ENCODE measurements around the gene PEAK3.
"Not testable (repeated sequence)": the region's sequence is repeated elsewhere in the genome, so short reads cannot be mapped to it uniquely, and the experiment has no call there.

The PEAK3 gene

GRCh38 chr19:2288338-2288817, 6.4 kb upstream of the PEAK3 start:
- DNase-seq = no peak

GRCh38 chr19:2287585-2288337, 5.8 kb upstream of the PEAK3 start:
- DNase-seq = no peak

DNA sequence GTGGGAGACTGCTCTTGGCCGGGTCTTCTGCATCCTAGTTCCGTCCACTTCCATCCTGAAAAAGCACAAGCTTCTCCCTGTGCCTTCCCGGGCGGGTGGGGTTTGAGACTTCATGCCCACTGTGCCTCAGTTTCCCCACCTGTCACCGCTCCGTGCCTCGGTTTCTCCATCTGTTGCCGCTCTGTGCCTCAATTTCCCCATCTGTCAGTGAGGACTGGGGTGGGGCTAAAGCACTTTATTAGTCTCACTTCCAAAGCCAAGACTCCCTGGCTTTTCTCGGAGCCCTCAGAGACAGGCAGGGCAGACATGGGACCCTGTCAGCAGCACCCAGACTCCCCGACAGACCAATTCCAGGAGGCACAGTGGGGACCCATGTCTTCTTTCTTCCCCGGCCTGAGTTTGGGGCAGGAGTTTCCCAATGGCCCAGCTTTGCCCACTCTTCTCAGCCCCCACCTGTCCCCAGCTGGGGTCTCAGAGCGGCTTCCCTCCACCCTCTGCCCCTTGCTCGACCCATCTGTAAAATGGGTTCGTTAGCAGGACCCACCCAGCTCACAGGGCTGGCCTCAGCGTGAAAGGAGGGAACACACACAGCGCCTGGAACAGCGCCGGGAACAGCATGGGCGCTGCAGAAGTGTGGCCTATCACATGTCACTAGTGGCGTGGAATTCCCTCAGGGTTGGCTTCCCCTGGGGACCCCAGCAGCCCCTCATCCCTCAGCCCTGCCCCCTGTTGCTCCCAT, 4.6 kb upstream of the PEAK3 start:
- DNase-seq = no peak

DNA sequence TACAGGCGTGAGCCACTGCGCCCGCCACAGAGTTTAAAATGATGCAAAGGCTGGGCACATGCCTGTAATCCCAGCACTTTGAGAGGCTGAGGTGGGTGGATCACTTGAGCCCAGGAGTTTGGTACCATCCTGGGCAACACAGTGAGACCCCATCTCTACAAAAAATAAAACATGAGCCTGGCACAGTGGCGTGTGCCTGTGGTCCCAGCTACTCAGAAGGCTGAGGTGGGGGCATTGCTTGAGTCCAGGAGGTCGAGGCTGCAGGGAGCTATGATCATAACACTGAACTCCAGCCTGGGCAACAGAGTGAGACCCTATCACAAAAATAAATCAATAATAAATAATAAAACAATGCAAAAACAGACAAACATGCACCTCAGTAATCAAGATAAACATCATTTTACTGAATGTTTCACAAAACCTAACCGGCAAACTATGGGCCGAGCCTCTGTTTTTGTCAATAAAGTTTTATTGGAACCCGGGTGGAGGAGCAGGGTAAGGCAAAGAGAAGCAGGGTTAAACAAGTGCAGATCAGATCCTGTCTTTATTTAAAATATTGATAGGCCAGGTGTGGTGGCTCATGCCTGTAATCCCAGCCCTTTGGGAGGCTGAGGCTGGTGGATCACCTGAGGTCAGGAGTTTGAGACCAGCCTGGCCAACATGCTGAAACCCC, 2.0 kb upstream of the PEAK3 start:
- DNase-seq = no peak

DNA sequence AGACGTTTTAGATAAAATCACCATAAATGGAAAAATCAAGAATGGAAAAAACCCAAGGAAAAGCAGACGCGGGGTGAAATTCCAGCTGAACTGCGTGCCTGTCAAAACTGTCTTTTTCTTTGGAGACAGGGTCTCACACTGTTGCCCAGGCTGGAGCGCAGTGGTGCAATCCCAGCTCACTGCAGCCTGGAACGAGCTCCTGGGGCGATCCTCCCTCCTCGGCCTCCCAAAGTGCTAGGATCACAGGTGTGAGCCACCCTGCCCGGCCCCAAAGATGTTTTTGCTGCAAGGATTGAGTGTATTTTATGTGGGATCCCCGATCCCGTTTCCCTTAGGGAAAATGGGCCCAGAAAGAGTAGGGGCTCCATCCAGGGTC, 875 bp upstream of the PEAK3 start:
- DNase-seq = no peak

DNA sequence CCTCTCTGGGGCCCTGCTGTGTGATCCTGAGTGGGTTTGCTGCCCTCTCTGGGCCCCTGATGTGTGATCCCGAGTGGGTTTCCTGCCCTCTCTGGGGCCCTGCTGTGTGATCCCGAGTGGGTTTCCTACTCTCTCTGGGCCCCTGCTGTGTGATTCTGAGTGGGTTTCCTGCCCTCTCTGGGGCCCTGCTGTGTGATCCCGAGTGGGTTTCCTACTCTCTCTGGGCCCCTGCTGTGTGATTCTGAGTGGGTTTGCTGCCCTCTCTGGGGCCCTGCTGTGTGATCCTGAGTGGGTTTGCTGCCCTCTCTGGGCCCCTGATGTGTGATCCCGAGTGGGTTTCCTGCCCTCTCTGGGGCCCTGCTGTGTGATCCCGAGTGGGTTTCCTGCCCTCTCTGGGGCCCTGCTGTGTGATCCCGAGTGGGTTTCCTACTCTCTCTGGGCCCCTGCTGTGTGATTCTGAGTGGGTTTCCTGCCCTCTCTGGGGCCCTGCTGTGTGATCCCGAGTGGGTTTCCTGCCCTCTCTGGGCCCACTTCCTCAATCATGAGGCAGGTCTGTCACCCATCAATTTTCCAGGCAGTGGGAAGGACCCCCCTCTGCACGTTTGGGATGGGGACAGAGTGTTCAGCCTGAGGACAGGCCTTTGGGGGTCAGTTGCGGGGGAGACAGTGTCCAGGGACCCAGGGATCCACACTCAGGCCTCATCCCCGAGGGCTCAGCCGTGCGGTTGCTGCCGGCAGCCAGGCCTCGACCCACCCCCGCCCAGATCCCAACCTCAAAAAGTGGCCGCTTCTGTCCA, 512 bp downstream of the PEAK3 start:
- not testable (repeated sequence) for DNase-seq

GRCh38 chr19:2280633-2281264, 1.2 kb downstream of the PEAK3 start:
- no peak for DNase-seq

DNA sequence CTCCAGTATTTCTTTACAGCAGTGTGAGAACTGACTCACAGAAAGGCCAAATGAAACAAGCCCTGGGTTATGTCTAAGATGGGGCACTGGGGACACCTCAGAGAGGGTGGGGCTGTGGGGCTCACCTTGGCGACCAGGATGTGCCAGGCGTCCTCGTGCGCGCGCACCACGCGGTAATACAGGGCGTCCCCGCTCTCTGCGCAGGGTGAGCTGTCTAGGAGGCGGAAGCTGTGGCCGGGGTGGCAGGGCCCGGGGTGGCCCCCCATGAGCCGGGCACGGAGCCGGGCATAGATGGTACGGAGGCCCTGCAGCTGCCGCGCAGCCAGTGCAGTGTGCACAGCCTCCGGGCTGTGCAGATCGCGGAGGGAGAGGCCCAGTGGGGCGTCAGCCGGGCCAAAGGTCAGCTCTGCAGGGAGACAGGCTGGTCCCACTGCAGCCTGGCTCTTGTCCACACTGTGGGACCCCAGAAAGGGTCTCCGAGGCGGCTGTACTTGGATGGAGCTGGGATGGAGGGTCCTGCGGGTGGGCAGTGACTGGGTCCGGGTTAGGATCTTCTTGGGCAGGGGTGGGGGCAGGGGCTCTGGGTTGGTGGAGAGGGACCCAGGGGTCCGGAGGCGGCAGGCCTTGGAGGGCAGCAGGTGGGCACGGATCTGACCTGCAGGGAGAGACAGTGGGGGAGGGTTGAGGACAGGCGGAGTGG, 3.4 kb downstream of the PEAK3 start:
- no peak for DNase-seq

- no peak for DNase-seq
Observed at GRCh38 chr19:2277138-2277537, 4.8 kb downstream of the PEAK3 start.

DNA sequence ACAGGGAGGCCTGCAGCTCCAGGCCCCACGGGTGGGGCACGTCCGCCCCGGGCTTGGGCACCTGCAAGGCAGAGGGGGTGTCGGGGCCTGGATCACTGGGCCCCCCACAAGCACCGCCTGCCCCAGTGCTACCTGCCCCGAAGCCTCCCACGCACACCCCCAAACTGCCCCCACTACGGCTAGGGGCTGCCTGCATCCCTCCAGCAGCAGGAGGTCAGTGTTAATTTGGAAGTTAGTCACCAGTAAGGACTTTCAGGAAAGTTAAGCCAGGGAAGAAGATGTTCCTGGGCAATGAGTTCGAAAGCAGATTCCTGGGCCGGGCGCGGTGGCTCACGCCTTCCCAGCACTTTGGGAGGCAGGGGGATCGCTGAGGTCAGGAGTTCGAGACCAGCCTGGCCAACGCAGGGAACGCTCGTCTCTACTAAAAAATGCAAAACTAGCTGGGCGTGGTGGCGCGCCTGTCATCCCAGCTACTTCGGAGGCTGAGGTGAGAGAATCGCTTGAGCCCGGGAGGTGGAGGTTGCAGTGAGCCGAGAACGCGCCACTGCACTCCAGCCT, 5.5 kb downstream of the PEAK3 start:
- DNase-seq = no peak

GRCh38 chr19:2275588-2276428, 6.2 kb downstream of the PEAK3 start:
- DNase-seq = no peak

- DNase-seq = no peak
Observed at GRCh38 chr19:2274931-2275535, 6.9 kb downstream of the PEAK3 start.

- DNase-seq = no peak
Observed at GRCh38 chr19:2274185-2274711, 7.7 kb downstream of the PEAK3 start.

GRCh38 chr19:2273356-2274184, 8.4 kb downstream of the PEAK3 start:
- peak; percentile 25 for DNase-seq

GRCh38 chr19:2271234-2272103, 10.5 kb downstream of the PEAK3 start:
- no peak for DNase-seq

- peak; percentile 53 for DNase-seq
Observed at GRCh38 chr19:2270423-2271233, 11.3 kb downstream of the PEAK3 start.

GRCh38 chr19:2270157-2270422, 11.9 kb downstream of the PEAK3 start:
- DNase-seq = no peak

All from GOT3 (cell line).